HK-2 (cell line): Measurements from ENCODE around the gene FCHO2.
A peak's percentile ranks its signal among the peaks of the same experiment; 100 is the strongest.

Experiments
- DNase-seq: peaks from one replicate; pipeline ENCODE4 v3.0.0-alpha.2; 2018; ENCODE audit not compliant: unreplicated experiment

The FCHO2 gene

DNA sequence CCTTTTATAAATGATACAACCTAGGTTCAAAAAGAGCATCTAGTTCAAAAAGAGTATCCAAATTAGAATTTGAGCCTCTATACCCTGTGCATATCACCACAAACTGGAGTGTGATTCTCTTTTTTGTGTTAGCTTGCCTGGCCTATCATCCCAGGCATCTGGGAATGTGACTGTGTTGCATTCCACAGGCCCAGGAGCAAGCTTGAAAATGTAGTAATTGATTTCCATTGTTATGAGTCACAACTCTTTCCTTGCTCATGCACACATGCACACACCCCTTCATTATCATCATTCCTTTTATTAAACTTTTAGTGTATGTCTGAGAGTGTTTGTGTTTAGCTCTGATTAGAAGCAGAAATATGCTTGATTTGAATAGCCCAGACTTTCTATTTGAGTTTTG lies 75.2 kb downstream of the FCHO2 start:
- peak; percentile 23 for DNase-seq

DNA sequence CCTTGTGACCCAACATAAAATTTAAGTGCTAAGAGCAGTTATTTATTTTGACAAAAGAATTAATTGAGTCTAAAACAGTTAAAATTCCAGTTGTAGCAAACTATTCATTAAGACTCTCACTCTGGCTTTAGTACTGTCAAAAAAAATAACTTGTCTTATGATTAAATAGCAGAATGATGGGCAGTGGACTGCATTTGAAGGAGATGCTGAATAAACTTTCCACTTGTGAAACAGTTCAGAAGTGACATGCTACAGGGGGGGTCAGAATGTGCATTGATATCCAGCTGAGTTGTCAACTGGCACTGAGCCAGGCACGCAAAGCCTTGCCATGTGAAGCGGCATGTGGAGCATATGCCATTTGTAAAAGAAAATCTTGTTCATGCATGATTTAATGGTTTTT lies 76.0 kb downstream of the FCHO2 start:
- DNase-seq: peak; percentile 37

DNA sequence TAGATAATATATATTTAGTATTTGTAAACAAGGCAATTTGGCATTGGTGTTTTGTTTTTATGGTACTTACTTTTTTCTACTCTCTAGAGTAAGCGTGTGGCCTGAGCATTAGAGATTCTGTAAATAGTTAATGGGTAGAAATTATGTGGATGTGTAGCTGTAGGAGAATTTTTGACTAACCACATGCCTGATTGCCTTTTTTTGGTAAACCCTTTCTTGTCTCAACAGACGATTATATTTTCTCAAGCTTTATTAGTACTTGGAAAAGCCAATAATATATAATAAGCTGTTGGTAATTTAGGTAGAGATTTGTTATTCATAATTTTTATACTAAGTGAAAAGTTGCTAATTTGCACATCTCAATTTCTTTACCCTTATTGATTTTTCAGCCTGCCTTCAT lies 76.8 kb downstream of the FCHO2 start:
- no peak for DNase-seq

DNA sequence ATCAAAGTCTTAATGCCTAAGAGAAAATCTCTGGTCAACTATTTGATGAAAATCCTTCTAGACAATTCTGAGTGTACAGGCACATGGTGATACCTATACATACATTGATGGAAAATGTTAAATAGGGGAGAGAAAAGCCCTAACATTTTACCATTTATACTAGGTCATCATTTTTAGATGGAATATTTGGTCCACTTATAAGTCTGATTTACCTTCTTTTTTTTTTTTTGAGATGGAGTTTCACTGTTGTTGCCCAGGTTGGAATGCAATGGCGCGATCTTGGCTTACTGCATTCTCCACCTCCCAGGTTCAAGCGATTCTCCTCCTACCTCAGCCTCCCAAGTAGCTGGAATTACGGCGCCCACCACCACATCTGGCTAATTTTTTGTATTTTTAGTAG lies 81.7 kb downstream of the FCHO2 start:
- DNase-seq: no peak

DNA sequence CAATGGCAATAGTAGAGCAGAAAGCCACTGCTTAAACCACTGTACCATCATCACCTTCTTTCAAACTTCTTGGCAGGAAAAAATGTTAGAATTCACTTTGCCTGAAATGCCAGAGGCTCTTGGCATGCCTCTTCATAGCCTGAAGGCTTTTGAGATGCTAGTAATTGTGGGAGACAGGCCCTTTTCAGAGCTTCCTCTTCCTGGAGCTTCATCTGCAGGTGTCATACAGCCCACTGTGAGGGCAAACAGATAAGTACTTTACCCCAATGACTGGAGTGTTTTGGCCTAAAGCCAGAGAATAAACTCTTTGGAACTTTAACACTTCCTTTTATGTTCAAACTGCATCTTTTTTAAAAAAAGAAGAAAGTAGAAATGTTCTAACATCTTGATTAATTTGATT lies 83.2 kb downstream of the FCHO2 start:
- DNase-seq: no peak

DNA sequence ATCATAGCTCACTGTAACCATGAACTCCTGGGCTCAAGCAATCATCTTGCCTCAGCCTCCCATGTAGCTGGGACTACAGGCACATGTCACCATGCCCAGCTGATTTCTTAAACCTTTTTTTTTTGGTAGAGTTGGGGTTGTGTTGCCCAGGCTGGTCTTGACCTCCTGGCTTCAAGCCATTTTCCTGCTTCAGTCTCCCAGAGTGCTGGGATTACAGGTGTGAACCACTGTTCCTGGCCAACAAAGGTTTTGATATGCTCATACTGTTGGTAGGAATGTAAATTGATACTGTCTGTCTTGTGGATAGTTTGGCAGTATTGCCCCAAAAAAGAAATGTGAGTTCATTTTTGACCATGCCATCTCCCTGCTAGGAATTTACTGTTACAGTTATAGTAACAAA lies 87.2 kb downstream of the FCHO2 start:
- no peak for DNase-seq

DNA sequence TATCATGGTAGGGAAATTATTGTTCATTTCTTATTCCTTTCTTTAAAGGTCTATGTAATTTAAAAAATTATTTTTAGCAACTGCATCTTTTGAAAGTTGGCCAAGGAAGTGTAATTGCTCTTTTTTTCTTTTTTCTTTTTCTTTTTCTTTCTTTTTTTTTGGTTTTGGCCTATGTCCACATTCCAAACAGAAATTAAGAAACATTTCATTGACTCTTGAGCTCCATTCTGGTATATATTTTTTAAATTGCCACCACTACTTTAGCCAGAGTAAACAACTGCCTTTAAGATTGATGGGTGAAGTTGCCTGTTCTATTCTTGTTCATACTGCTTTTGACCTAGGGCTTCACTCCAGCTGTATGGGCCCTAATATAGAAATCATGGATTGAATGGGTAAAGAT lies 88.7 kb downstream of the FCHO2 start:
- no peak for DNase-seq

DNA sequence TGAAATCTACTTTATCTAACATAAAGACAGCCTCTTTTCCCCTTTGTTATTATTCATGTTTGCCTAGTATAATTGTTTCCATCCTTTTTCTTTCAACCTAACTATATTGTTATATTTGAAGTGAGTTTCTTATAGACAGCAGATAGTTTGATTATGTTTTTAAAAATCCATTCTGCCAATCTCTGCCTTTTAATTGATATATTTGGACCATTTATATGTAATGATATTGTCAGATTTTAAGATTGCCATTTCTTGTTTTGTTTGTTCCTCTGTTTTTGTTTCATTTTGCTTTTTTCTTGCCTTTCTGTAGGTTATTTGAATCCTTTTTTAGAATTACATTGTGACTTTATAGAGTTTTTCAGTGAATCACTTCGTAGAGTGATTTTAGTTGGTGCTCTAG lies 89.8 kb downstream of the FCHO2 start:
- no peak for DNase-seq

DNA sequence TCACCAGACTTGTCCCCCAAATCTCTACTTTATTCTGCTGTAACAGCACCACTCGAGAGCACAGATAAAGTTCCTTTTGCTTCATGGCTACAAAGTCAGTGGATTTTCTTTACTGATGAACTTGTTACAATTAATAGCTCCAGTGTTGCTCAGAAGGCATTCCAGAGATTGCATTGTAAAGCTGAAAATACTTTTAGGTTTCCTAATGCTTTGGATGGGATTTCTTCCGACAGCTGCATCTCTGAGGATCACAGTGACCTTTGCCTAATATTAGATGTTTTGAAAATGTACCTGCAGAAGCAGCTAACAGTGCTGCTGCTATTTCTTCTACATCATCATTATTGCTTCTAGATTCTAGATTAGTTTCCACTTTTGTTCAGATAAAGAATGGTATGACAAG lies 105.8 kb downstream of the FCHO2 start:
- DNase-seq: no peak

DNA sequence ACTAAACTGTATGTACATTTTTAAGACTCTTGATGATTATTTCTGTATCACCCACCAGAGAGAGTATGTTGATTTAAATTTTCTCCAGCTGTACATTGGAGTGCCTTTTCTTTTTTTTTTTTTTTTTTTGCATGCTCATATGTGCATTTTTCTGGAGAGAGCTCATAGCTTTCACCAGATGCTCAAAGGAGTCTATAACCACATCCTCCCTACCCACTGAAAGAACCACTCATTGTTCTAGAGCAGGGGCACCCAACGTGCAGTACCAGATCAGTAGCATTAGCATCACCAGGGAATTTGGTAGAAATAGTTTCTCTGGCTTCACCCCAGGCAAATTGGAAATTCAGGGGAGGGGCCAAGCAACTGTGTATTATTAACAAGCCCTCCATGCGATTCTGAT lies 110.6 kb downstream of the FCHO2 start:
- DNase-seq: no peak

DNA sequence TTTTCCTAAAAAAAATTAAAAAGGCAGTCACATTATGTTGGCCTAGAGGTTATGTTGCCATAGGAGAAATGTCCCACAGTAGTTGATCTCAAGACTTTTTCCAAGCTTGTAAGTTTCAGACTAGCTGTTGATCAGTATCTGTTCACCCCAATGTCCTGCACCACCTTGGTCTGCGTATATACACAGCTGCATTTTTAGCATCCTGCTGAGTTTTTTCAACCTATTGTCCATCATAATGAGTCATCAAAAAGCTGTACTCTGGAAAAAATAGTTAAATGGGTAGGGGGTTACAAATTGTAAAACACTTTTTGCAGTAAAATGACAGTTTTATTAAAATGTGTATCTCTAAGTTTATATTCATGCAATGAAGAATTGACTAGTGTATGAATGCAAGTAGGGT lies 111.4 kb downstream of the FCHO2 start:
- no peak for DNase-seq

DNA sequence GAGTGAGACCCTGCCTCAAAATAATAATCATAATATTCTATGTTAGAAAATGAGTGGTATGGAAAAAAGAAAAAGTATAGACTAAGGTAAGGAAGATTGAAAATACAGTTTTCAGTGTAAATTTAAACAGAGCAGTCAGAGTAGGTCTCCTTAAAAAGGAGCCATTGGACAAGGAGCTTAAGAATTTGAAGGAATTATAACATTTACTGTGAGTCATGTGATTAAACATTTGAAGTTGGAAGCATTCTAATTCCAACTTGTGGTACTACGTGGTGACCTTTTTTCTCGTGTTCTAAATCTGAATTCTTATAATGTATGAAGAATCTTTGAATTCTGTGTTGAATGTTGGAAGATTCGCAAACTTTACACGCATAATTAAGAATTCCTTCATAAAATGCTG lies 125.3 kb downstream of the FCHO2 start:
- no peak for DNase-seq

DNA sequence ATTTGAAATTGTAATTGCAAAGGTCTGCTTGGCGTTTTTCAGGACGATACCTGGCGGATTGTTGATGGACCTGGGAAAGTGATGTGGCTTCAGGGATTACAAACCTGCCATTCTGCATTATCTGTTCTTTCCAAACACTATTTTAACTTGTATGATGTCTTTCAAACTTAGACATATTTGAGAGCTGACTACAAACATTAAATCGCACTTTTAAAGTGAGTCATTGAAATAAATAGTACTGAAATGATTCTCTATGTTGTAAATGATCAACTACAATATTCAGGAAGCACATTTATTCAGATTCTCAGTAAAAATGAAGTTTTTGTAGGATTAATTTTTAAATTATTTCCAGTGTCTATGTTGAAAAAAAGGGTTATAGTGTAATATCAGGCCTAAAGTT lies 132.2 kb downstream of the FCHO2 start:
- no peak for DNase-seq

DNA sequence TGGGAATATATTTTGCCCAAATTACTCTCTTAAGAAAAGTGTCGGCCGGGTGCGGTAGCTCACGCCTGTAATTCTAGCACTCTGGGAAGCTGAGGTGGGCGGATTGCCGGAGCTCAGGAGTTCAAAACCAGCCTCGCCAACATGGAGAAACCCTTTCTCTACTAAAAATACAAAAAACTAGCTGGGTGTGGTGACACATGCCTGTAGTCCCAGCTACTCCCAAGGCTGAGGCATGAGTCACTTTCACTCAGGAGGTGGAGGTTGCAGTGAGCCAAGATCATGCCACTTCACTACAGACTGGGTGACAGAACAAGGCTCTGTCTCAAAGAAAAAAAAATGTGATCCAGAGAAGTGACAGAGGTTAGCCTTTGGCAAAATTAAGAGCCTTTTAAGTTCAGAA lies 138.1 kb downstream of the FCHO2 start:
- peak; percentile 40 for DNase-seq

DNA sequence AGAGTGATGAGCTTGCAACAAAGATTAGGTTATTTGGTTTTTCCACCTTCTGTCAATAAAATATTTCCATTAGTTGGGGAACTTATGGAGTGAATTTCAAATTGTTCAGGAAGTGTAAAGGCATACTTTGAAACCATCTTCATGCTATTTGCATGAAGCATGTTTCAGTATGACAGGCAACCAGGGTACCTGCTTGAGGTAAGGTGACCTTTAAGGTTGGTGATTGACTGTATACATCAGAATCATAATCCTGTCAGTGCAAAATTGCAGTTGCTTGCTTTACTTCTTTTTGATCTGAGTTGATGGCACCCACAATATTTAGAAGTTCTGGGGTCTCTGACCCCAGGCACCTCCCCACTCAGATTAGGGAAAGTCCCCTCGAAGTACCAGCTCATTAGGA lies 138.6 kb downstream of the FCHO2 start:
- DNase-seq: no peak

DNA sequence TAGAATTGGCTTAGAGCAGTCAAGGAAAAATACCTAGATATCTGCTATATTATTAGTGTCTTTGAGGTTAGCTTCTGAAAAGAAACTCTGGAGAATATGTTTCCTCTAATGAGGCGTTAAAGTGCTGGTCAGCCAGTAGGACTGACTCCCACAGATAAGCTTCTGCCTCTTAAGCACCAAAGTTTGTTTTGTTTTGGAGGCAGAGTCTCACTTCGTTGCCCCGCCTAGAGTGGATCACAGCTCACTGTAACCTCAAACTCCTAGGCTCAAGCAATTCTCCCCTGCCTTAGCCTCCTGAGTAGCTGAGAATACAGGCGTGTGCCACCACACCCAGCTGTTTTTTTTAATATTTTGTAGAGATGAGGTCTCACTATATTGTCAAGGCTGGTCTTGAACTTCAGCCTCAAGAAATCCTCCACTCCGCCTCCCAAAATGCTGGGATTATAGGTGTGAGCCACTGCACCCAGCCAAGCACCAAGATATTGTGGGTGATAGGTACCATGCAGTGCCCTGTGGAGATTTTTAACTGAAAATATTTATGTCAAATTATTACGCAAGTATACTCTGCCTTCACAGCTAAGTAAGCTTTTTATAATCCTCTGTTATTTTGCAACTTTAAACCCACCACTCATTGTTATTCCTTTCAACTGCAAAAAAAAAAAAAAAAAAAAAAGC lies 139.9 kb downstream of the FCHO2 start:
- DNase-seq: no peak

DNA sequence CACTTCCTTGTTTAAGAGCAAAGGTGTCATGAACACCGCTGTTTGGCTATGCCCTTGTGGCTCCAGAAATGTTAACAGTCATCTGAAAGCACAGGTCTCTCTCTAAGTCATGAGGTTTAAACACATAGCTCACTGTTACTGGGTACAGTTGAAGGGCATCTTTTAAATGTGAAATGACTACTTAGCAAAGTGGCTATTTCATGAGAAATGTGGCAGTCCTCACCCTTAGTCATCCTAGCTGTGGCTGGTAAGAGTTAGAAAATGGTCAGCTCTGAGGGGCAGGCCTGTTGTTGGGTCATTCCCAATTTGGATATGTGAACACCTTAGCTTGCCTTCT lies 140.4 kb downstream of the FCHO2 start:
- no peak for DNase-seq

DNA sequence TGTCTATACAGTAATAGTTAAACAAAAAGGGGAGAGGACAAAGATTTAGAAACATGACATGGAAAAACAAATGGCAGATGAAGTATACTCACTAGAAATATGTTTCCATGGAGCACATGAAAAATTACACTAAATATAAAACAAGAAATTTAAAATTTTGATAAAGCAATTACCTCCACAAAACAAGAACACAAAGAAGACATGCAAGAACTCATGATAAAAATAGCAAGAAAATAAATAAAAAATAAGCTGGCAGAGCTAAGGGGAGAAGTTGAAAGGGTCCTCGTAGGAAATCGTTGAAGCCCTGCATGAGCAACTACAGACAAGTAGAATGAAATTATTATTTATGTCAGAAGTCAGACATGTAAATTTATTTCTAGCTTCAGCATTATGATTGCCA lies 141.9 kb downstream of the FCHO2 start:
- DNase-seq: no peak

DNA sequence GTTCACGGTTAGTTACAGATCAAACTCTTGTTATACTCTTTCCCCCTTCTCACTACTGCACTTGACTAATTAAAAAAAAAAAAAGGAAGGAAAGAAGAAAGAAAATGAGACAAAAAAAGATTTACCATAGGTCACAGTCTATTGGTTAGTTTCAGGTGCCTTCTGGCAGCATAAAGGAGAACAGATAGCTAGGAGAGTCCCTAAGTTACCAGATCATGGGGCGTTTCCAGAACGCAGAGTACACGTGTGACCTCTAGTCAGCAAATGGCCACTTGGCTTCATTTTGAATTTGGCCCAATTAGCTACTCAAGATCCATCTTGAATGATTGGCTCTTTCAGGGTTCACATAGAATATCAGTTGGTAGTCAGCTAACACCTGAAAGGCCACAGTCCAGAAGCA lies 144.3 kb downstream of the FCHO2 start:
- no peak for DNase-seq

DNA sequence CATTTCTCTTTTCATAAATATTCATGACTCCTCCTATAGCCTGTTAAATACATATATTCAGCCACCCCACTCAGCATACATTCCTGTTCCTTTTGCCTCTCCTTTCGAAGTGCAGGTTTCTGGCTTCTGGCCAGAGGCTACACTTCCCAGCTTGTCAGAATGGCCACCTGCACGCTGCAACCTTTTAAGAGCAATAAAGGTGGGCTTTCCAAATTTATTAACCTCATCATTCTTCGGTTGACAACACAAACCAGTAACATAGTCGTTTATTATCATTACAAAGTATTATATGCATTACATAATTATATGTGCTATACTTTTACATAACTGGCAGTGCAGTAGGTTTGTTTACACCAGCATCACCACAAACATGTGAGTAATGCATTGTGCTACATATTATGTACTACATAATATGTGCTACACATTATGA lies 148.0 kb downstream of the FCHO2 start:
- DNase-seq: no peak

DNA sequence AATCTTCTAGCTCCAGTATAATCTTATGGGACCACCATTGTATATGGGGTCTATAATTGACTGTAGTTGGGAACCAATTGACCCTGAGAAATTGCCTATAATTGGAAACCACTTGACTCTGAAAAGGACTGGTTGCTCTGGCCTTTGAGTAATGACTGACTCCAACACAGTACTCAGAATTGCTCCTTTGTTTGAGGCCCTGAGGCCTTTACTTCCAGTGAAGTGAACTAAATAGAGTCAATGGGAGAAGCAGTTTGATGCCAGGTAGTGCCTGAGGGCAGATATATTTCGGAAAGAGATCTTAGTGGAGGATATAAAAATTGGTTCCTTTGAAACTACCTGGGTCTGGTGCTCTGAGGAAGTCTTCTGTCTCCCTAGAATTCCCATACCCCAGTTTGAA lies 148.5 kb downstream of the FCHO2 start:
- DNase-seq: no peak

DNA sequence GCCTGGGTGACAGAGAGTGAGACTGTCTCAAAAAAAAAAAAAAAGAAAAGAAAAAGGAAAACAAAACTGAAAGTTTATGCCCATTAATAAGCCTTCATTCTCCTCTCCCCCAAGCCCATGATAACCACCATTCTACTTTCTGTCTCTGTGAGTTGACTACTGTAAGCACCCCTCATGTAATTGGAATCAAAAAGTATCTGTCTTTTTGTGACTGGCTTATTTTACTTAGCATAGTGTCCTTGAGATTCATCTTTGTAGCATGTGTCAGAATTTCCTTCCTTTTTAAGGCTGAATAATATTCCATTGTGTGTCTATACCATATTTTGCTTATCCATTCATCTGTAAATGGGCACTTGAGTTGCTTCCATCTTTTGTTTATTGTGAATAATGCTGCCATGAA lies 150.5 kb downstream of the FCHO2 start:
- no peak for DNase-seq

DNA sequence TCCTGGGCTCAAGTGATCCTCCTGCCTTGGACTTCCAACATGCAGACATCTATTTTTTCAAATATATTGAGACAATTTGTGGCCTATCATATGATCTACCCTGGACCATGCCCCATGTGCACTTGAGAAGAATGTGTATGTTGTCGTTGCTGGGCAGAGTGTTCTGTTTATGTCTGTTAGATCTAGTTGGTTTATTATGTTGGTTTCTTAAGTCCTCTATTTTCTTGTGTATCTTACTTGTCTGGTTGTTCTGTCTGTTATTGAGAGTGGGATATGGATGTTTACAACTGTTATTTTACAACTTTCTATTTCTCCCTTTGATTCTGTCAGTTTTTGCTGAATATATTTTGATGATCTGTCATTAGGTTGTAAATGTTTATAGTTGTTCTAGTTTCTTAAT lies 154.3 kb downstream of the FCHO2 start:
- no peak for DNase-seq

DNA sequence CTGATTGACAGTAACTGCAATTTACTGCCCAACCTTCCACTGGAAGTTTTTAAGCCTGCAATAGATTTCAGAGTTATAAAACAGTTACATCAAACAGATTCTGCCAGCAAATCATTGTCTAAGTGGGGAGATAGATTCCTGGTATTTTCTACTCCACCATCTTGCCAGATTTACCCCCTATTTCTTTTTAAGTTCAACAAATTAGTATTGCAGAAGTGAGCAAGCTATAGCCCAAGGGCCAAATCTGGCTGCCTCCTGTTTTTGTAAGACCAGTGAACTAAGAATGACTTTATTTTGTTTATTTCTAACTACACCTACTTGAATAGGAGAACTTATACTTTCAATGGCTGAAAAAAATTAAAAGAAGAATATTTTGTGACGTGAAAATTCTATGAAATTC lies 155.7 kb downstream of the FCHO2 start:
- DNase-seq: no peak

DNA sequence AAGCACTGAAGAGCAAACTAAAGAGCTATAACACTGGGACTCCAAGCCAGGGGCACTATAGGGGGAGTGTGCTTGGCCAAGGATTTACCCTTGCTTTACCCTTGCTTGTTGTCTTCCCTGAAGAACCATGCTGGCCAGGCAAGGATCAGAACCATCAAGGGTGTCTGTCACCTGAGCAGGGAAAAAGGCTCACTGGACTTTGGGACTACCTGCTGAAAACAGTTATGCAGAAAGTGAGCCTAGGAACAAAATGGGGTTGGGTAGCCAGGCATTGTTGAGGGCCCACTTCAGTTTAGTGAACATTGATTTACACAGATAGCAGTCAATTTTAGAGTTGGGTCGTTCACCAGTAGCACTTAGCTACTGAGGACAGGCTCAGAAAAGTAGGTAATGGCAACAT lies 156.5 kb downstream of the FCHO2 start:
- no peak for DNase-seq
